HG02642 (cell line): ENCODE measurements around the gene FFAR2.
"Not testable (repeated sequence)": the region's sequence is repeated elsewhere in the genome, so short reads cannot be mapped to it uniquely, and the experiment has no call there.

Experiments used
- ATAC-seq: cut with Tn5 transposase; IDR thresholded peaks from one replicate; pipeline ENCODE4 v1.9.1; 2021; ENCODE audit warnings: mild to moderate bottlenecking; ENCODE audit not compliant: unreplicated experiment, poor library complexity

The FFAR2 gene

GRCh38 chr19:35447606-35448469 is at the start of gene FFAR2:
Gene FFAR2 (plus strand): TSS chr19:35448257. CDS start chr19:35449715, 1,458 bp downstream.
- no peak for ATAC-seq

GRCh38 chr19:35398570-35398969 is 49.5 kb upstream of the FFAR2 start:
- no peak for ATAC-seq

DNA sequence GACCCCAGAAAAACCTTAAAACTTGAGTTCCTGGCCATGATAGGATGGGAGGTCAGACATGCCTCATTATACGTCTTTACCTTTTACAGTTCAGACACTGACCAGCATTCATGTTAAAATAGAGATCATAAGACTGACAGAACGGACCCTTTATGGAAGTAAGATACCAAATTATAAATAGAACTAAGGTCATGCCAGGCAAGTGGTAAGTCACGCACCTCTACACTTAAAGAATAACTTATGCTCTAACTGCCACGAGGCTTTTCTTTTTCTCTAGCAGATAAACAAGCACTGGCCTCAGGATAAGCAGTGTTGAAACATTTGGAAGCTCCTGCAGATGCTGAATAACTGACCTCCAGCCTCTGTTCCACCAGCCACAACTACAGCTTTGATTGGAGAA is 48.8 kb upstream of the FFAR2 start:
- ATAC-seq, result no peak

DNA sequence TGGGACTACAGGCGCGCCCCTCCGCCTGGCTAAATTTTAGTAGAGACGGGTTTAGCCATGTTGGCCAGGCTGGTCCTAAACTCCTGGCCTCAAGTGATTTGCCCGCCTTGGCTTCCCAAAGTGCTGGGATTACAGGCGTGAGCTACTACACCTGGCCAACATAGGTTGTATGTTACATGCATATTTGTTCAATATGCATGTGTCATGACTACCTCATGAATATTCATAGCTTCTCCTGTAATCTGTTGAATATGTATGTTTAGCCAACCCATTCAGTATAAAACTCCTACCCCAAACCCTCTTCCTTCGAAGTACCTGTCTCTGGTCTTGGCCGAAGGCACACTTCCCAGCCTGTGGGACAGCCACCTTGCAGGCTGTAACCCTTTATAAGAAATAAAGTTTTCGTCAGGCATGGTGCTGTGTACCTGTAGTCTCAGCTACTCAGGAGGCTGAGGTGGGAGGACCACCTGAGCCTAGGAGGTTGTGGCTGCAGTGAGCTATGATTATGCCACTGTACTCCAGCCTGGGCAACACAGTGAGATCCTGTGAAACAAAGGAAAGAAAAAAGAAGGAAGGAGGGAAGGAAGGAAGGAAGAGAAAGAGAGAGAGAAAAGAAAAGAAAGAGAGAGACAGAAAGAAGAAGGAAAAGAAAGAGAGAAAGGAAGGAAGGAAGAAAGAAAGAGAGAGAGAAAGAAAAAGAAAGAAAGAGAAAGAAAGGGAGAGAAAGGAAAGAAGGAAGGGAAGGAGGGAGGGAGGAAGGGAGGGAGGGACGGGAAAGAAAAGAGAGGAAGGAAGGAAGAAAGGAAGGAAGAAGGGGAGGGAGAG is 47.9 kb upstream of the FFAR2 start:
- ATAC-seq, result no peak

DNA sequence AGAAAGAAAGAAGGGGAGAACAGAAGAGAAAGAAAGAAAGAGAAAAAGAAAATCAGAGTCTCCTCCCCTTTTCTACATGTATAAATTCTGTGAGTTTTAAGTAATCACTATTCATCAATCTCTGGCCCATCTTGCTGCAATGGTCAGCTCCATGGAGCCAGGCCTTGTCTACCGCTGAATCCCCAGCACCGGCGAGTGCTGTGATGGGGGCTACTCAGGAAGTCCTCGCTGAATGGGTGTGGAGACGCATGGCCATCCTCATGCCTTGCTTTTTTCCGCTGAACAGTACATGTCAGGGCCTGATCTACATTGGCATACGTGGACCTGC is 47.3 kb upstream of the FFAR2 start:
- no peak for ATAC-seq

GRCh38 chr19:35401416-35401815 is 46.6 kb upstream of the FFAR2 start:
- not testable (repeated sequence) for ATAC-seq

GRCh38 chr19:35403116-35403760 is 44.8 kb upstream of the FFAR2 start:
- no peak for ATAC-seq

DNA sequence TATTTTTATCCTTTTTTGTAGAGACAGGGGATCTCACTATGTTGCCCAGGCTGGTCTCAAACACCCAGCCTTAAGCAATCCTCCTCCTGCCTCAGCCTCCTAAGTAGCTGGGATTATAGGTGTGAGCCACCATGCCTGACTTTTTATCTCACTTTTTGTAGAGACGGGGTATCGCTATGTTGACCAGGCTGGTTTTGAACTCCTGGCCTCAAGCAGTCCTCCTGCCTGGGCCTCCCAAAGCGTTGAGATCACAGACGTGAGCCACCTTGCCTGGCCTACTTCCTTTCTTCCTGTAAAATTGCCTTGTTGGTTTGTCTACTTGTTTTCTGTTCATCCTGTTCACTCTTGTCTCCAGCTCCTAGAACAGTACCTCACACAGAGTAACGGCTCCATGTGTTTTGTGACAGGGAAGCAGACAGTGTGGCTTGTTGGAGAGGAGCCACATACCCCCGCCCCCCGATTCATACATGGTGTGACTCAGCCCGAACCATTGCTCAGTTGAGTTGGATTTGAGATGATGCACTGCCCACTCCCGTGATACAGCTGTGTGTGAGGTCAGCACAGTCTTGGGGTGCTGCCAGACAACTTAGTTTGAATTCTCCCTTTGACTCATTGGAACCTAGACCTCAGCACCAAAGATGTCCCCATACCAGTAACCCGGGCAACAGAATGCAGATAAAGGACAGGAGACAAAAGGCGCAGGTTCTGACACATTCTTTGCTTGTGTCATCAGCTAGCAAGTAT is 43.0 kb upstream of the FFAR2 start:
- ATAC-seq, result peak; percentile 59

GRCh38 chr19:35407619-35408018 is 40.4 kb upstream of the FFAR2 start:
- ATAC-seq, result no peak

GRCh38 chr19:35408284-35409171 is 39.5 kb upstream of the FFAR2 start:
- peak; percentile 59 for ATAC-seq

- ATAC-seq, result no peak
Measured at GRCh38 chr19:35409191-35409590, 38.9 kb upstream of the FFAR2 start.

- ATAC-seq, result no peak
Measured at GRCh38 chr19:35410487-35410886, 37.6 kb upstream of the FFAR2 start.

DNA sequence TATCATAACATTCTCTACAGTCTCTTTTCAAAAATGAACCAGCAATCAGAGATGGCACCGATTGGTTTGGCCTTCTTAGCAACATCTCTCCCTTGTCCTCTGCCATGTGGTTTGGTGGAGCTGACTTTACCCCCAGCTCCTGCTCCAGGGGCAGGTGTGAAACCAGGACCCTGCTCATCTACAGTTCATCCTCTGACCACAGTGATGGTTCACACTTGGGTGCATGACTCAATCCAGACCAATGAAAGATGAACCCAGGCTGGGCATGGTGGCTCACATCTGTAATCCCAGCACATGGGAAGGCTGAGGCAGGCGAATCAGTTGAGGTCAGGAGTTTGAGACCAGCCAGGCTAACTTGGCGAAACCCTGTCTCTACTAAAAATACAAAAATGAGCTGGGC is 33.6 kb upstream of the FFAR2 start:
- no peak for ATAC-seq

GRCh38 chr19:35416331-35416730 is 31.7 kb upstream of the FFAR2 start:
- ATAC-seq, result no peak

DNA sequence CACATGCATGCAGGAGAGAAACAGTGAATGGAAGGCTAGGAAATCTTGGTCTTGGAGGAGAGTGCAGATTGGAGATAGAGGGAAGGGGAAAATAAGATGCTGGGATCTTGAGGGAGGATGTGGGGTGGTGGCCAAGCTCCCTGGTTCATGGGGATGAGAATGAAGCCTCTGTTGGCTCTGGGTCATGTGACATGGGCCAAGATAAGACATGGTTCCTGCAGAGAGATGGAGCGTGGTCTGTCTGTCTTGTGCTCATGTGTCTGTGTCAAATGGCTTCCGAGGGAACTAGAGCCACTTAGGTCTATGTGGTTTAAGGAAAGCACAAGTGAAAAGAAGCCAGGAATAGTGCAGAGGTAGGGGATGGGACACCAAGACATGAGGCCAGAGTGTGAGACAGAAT is 30.8 kb upstream of the FFAR2 start:
- ATAC-seq, result no peak

DNA sequence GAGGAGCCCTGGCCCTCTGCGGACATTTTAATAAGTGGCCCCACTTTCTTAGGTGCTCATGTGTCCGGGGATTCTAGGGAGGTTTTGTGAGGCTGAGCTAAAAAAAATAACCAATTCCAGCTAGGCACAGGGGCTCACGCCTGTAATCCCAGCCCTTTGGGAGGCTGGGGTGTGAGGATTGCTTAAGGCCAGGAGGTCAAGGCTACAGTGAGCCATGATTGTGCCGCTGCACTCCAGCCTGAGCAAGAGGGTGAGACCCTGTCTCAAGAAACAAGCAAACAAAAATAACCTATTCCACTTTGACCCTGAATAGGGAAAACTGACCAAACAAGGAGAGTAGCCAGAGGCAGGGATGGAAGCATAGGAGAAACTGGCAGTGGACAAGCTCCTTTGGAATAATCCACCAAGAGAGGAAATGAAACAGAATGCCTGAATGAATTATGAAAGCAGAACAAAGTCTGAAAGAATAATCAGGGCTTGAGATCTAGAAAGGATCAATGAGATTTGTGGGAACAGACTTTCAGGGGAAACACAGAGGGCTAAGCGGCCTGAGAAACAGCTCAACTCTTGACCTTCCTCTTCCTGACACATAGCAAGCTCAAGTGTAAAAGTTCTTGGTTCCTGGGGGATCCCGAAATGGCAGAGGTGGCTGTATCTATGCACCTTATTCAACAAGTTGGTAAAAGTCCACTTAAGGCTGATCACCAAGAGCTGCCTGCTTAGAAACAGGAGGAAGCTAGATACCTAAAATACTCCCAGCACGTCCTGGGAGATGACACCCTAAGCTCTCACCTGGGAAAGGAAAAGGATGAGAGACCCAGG is 30.1 kb upstream of the FFAR2 start:
- ATAC-seq, result no peak

DNA sequence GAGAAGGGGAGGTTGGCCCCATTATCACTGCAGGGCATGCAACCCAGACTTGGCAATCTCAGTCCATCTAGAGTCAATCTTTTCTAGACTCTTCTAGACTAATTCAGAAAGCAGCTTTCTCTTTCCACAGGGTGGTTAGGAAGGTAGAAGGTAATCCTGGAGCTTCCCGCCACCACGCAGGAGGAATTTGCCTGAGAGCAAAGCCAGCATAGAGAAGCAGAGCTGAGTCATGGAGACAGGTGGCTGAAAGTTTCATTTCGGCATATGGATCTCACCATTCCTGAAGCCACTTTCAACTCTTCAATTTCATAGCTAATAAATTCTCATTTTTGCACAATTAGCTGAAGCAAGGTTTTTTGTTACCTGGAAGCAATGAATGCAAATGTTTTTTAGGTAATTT is 29.0 kb upstream of the FFAR2 start:
- no peak for ATAC-seq

- ATAC-seq, result no peak
Measured at GRCh38 chr19:35419805-35420204, 28.3 kb upstream of the FFAR2 start.

- no peak for ATAC-seq
Measured at GRCh38 chr19:35421362-35421761, 26.7 kb upstream of the FFAR2 start.
